Esophagus squamous epithelium (tissue), 4 donors: ENCODE measurements around the gene MRPS24.

Experiments
- POLR2A ChIP-seq, 4 donors: fragments of 450-650 bp; IDR thresholded peaks; one replicate each; pipeline ENCODE4 v1.6.1; 2017; ENCODE audit warnings: antibody characterized with exemption in 4 of 4, mild to moderate bottlenecking in 4 of 4, moderate library complexity in 3 of 4
- TF ChIP-seq, protein P1 (sequence below), 6 experiments: fragments of 450-650 bp in 4 of 6; fragments of 200-600 bp in 2 of 6; sonication (generic) in 2 of 6; IDR thresholded peaks; one replicate each; pipeline ENCODE4 v1.5.1; 2016 to 2019; ENCODE audit warnings: antibody characterized with exemption in 6 of 6, mild to moderate bottlenecking in 4 of 6, moderate library complexity in 4 of 6

DNA sequence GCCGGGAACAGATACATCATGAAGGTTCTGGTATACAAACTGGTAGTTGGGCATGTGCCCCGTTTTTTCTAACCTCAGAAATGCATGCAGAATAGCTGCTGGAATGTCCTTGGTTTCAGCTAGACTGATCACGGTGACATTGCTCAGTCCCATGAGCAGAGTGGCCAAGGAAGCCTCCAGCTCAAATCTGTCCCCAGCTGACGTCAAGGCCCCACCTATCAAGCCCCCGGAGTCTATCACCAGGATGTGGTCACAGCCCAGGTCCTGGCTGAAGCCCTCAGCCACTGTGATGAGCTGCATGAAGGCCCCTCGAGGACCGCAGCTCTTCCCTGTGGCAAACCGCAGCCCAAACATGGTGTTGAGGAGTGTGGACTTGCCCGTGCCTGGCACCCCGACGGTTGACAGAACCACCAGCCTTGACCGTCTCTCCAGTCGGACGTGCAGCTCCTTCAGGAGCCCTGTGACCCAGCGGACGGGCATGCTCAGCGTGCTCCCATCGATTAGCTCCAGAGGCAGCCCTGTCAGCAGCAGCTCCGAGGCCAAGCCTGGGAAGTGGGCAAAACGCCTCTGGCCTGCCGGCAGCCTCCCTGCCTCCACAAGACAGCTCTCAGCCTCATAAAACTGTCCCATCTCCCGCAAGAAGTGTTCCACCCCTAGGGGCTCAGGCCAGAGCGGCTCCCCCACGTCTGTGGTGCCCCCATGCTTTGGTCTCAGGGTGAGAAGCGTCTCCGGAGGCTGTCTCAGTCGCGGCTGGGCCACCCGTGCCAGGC is 7.8 kb upstream of the MRPS24 start:
- no peak for TF ChIP-seq POLR2A (IDR thresholded peaks at IDR 0.05)
- TF ChIP-seq, protein P1, sequence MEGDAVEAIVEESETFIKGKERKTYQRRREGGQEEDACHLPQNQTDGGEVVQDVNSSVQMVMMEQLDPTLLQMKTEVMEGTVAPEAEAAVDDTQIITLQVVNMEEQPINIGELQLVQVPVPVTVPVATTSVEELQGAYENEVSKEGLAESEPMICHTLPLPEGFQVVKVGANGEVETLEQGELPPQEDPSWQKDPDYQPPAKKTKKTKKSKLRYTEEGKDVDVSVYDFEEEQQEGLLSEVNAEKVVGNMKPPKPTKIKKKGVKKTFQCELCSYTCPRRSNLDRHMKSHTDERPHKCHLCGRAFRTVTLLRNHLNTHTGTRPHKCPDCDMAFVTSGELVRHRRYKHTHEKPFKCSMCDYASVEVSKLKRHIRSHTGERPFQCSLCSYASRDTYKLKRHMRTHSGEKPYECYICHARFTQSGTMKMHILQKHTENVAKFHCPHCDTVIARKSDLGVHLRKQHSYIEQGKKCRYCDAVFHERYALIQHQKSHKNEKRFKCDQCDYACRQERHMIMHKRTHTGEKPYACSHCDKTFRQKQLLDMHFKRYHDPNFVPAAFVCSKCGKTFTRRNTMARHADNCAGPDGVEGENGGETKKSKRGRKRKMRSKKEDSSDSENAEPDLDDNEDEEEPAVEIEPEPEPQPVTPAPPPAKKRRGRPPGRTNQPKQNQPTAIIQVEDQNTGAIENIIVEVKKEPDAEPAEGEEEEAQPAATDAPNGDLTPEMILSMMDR (IDR thresholded peaks at IDR 0.05): no peak
